Colonic mucosa (tissue), 4 donors: ENCODE results near the gene DNAH12. TPM values are rescaled to one million over a fixed set of nuclear protein-coding genes. Genes with fewer than 3 reads are reported as not detected.

ENCODE experiments used
- DNase-seq: peaks from one replicate; pipeline ENCODE4 v3.0.0-alpha.2; 2020
- H3K27ac ChIP-seq: fragments of 200-600 bp; one replicate; pipeline ENCODE4 v1.8.0; 2021
- H3K27me3 ChIP-seq: fragments of 200-600 bp; one replicate; pipeline ENCODE4 v1.8.0; 2021
- H3K36me3 ChIP-seq: fragments of 200-600 bp; one replicate; pipeline ENCODE4 v1.8.0; 2021
- H3K4me1 ChIP-seq: fragments of 200-600 bp; one replicate; pipeline ENCODE4 v1.8.0; 2021; ENCODE audit warnings: mild to moderate bottlenecking
- H3K4me3 ChIP-seq: fragments of 200-600 bp; one replicate; pipeline ENCODE4 v1.8.0; 2021
- H3K9ac ChIP-seq, 2 donors: one replicate each; pipeline ENCODE4 v1.7.0; 2013; ENCODE audit warnings: control low read depth in 2 of 2, low read depth in 2 of 2, low read length in 2 of 2
- H3K9me3 ChIP-seq: fragments of 200-600 bp; one replicate; pipeline ENCODE4 v1.8.0; 2021
- CTCF ChIP-seq: fragments of 200-600 bp; IDR thresholded peaks from one replicate; pipeline ENCODE4 v1.8.0; 2022; ENCODE audit warnings: antibody characterized with exemption, mild to moderate bottlenecking
- intact Hi-C: fragments of 100-400 bp; cut with DNase I; formaldehyde crosslinking; loops from one replicate; pipeline ENCODE4 v1.14.1; 2022
- total RNA-seq, 2 donors: library from RNA; stranded (reverse); fragmentation: NEBNext Ultra II Directional in 1 of 2; extraction: Animal tissue kit (Norgen Biotek cat#: 25700) in 1 of 2; gene quantifications; one replicate each; pipeline ENCODE4 v1.2.1, GENCODE V29; 2021
- donor health status: healthy.
- donor health status: DM: no; HTN: no; CAD: no.
- donor health status: DM: no; HTN: no; CAD: no.

The DNAH12 gene
- total RNA-seq, 2 donors from 2014 or later: 0.02 to 0.05 TPM

- Histone ChIP-seq H3K9ac (no peak overlapping the region), H3K36me3 (no peaks in the 10 kb centered on the region), H3K4me3 (no peak overlapping the region), H3K9me3 (no peaks in the 10 kb centered on the region), H3K4me1 (no peaks in the 10 kb centered on the region), H3K27me3 (no peaks in the 10 kb centered on the region), H3K27ac (no peak overlapping the region)
- TF ChIP-seq CTCF: no peak
- intact Hi-C loops: no loop called here
- DNase-seq: no peak
Observed at GRCh38 chr3:57423335-57423734, 120.8 kb downstream of the DNAH12 start.

- intact Hi-C loops: no loop called here
- TF ChIP-seq CTCF: no peak
- no peak overlapping the region for H3K27ac ChIP-seq
Observed at GRCh38 chr3:57421336-57421735, 122.8 kb downstream of the DNAH12 start.

DNA sequence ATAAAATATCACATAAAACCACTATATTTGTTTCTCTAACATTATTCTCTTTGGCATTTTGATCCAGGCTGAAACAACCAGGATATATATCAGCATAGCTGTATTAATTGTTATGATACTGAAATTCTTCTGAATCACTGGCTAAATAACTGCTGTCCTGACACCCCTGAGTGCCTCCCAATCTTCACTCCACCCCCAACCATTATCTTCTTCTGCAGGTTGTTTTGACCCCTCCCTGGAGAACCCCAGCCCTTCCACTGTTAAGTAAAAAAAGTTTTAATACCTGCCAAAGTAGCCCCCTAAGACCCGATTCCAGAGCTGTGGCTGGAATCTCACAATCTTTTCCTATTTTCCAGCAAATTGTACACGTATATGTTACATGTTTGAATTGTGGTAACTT, 124.1 kb downstream of the DNAH12 start:
- no peaks in the 10 kb centered on the region for H3K4me1 ChIP-seq
- H3K27me3 ChIP-seq: no peaks in the 10 kb centered on the region
- no peaks in the 10 kb centered on the region for H3K36me3 ChIP-seq
- no peak for DNase-seq
- no peak overlapping the region for H3K9ac ChIP-seq
- TF ChIP-seq CTCF: no peak
- H3K9me3 ChIP-seq: no peaks in the 10 kb centered on the region
- H3K4me3 ChIP-seq: no peak overlapping the region
- H3K27ac ChIP-seq: no peak overlapping the region
- intact Hi-C loops: no loop called here

More at GRCh38 chr3:57421336-57421735, 122.8 kb downstream of the DNAH12 start:
- H3K9ac ChIP-seq: no peak overlapping the region
- no peak for DNase-seq
- no peaks in the 10 kb centered on the region for H3K36me3 ChIP-seq
- H3K4me3 ChIP-seq: no peak overlapping the region
- no peaks in the 10 kb centered on the region for H3K27me3 ChIP-seq
- no peaks in the 10 kb centered on the region for H3K9me3 ChIP-seq
- no peaks in the 10 kb centered on the region for H3K4me1 ChIP-seq

DNA sequence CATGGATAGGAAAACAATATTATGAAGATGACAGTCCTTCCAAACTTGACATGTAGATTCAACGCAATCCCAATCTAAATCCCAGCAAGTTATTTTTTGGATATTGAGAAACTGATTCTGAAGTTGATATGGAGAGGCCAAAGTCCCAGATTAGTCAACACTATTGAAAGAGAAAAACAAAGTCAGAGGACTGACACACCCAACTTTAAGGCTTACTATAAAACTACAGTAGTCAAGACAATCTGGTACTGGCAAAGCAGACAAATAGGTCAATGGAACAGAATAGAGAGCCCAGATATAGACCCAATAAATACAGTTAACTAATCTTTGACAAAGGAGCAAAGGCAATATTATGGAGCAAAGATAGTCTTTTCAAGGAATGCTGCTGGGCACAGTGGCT, 132.4 kb downstream of the DNAH12 start:
- Histone ChIP-seq H3K4me3 (no peak overlapping the region), H3K36me3 (no peaks in the 10 kb centered on the region), H3K27ac (no peak overlapping the region), H3K9me3 (no peaks in the 10 kb centered on the region), H3K4me1 (peaks cover 6% of the 10 kb centered on the region), H3K27me3 (no peaks in the 10 kb centered on the region), H3K9ac (no peak overlapping the region)
- no peak for TF ChIP-seq CTCF
- no peak for DNase-seq
- intact Hi-C loops: no loop called here

- TF ChIP-seq CTCF: no peak
- H3K27me3 ChIP-seq: no peaks in the 10 kb centered on the region
- no peak overlapping the region for H3K9ac ChIP-seq
- intact Hi-C loops: no loop called here
- H3K9me3 ChIP-seq: no peaks in the 10 kb centered on the region
- no peak for DNase-seq
- H3K36me3 ChIP-seq: no peaks in the 10 kb centered on the region
- no peak overlapping the region for H3K4me3 ChIP-seq
- H3K4me1 ChIP-seq: peaks cover 6% of the 10 kb centered on the region
- no peak overlapping the region for H3K27ac ChIP-seq
Observed at GRCh38 chr3:57409471-57409870, 134.7 kb downstream of the DNAH12 start.

DNA sequence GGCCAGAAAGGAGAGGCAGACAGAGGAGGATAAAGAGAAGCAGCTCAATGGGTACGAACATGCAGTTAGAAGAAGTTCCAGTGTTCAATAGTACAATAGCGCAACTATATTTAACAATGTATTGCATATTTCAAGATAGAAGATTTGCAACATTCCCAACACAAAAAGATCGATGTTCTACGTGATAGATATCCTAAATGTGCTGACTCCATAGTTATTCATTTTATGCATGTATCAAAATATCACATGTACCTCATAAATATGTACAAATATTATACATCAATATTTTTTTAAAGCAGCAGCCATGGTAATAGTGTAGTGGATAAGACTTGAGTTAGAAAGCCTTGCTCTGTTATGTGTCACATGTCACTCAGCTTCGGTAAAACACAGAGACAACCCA, 141.5 kb downstream of the DNAH12 start:
- Histone ChIP-seq H3K4me3 (no peak overlapping the region), H3K27ac (no peak overlapping the region), H3K9ac (no peak overlapping the region), H3K27me3 (no peaks in the 10 kb centered on the region), H3K4me1 (no peaks in the 10 kb centered on the region), H3K9me3 (no peaks in the 10 kb centered on the region), H3K36me3 (no peaks in the 10 kb centered on the region)
- DNase-seq: no peak
- no peak for TF ChIP-seq CTCF
- intact Hi-C loops: no loop called here
